Smooth muscle cell (in vitro differentiated cells): ENCODE data around the gene TEDC2. TPM values are rescaled to one million over a fixed set of nuclear protein-coding genes. Genes with fewer than 3 reads are reported as not detected.

Experiments used
- DNase-seq: peaks from one replicate; lab custom pipeline; 2025; ENCODE audit not compliant: unreplicated experiment; lab: John Stamatoyannopoulos, UW
- H2AFZ ChIP-seq: fragments of 200-600 bp; sonication (generic); 2 replicates; pipeline ENCODE4 v1.6.0; 2016; ENCODE audit warnings: antibody characterized with exemption, low read depth, mild to moderate bottlenecking
- H3F3A ChIP-seq: fragments of 200-600 bp; sonication (generic); 2 replicates; pipeline ENCODE4 v1.6.0; 2017; ENCODE audit warnings: antibody characterized with exemption, low read depth
- H3K27ac ChIP-seq: fragments of 200-600 bp; sonication (generic); 2 replicates; pipeline ENCODE4 v1.5.1; 2016; ENCODE audit warnings: low read depth, mild to moderate bottlenecking
- H3K27me3 ChIP-seq: fragments of 200-600 bp; sonication (generic); 2 replicates; pipeline ENCODE4 v1.6.1; 2016; ENCODE audit warnings: low read depth, mild to moderate bottlenecking
- H3K36me3 ChIP-seq: fragments of 200-600 bp; sonication (generic); 2 replicates; pipeline ENCODE4 v1.5.1; 2016; ENCODE audit warnings: low read depth
- H3K4me1 ChIP-seq: fragments of 200-600 bp; sonication (generic); 2 replicates; pipeline ENCODE4 v1.5.1; 2016; ENCODE audit warnings: low read depth
- H3K4me2 ChIP-seq: fragments of 200-600 bp; sonication (generic); 2 replicates; pipeline ENCODE4 v1.6.0; 2016; ENCODE audit warnings: mild to moderate bottlenecking
- H3K4me3 ChIP-seq: fragments of 200-600 bp; sonication (generic); 2 replicates; pipeline ENCODE4 v1.5.1; 2016; ENCODE audit warnings: mild to moderate bottlenecking
- H3K79me2 ChIP-seq: fragments of 200-600 bp; sonication (generic); 2 replicates; pipeline ENCODE4 v1.6.0; 2016; ENCODE audit warnings: low read depth, mild to moderate bottlenecking
- H3K9ac ChIP-seq: fragments of 200-600 bp; sonication (generic); 2 replicates; pipeline ENCODE4 v1.6.0; 2016; ENCODE audit warnings: low read depth
- H3K9me3 ChIP-seq: fragments of 200-600 bp; sonication (generic); replicated peaks from 2 replicates; pipeline ENCODE4 v1.5.1; 2016; ENCODE audit warnings: low read depth
- H4K20me1 ChIP-seq: fragments of 200-600 bp; sonication (generic); 2 replicates; pipeline ENCODE4 v1.6.0; 2016; ENCODE audit warnings: low read depth
- WGBS: methylation state at CpG from one replicate; pipeline ENCODE4 v1.1.7; 2016; ENCODE audit warnings: low lambda C conversion rate; 5-methylcytosine and 5-hydroxymethylcytosine counted together
- polyA plus RNA-seq: library from polyadenylated mRNA; unstranded; fragments of >200 nt; fragmentation: Nextera tagmentation; extraction: Ambion mirVana; gene quantifications from 2 replicates; pipeline ENCODE4 v1.2.1, GENCODE V29; 2016
- total RNA-seq: library from RNA; depleted of rRNA; stranded (reverse); fragments of >200 nt; gene quantifications from 2 replicates; pipeline ENCODE4 v1.2.3, GENCODE V29; 2014
- TF ChIP-seq, protein P1 (sequence below): fragments of 200-600 bp; sonication (generic); IDR thresholded peaks from 2 replicates; pipeline ENCODE4 v1.5.1; 2017; ENCODE audit warnings: borderline replicate concordance, mild to moderate bottlenecking, antibody characterized with exemption; ENCODE audit not compliant: insufficient read depth, poor library complexity, severe bottlenecking

The TEDC2 gene
- total and polyA plus RNA-seq, 2 experiments from 2014 or later: 8.0 to 13.3 TPM

DNA sequence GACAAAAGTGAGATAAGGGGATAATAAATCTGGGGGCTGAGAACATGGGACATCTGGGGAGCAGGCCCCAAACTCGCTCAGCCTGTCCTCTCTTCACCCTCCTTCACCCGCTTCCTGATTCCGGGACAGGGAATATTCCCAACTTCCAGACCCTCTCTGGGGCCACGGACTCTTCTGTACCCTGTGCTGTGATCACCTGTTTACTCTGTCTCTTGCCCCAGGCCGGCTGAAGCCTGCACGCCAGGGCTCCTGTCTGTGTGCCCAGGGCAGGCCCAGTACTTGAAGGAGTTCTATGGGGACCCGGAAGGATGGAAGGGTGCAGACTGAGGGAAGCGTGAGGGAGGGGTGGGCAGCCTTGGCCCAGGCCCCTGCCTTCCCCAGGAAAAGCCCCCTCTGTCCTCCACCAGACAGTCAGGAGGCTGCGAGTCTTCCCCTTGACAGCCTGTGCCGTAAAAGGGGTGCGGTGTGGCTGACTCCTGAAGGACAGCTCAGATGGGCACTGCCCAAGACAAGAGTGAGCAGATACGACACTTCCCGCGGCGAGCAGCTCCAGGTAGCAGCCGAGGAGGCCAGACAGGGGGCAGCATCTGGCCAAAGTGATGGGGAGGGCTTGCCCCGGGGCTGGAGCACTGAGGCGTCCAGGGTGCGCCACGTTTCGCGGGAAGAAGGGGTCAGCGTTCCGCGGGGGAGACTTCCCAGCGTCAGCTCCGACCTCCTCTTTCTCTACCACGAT lies 31.7 kb upstream of the TEDC2 start:
- Histone ChIP-seq H3K9me3 (no peaks in the 10 kb centered on the region), H3K4me2 (peak overlapping the region; percentile 83), H3K27me3 (no peaks in the 10 kb centered on the region), H3K27ac (no peak overlapping the region), H3K4me1 (peaks cover 18% of the 10 kb centered on the region), H4K20me1 (no peaks in the 10 kb centered on the region), H3K4me3 (peak overlapping the region; percentile 94), H3K9ac (no peak overlapping the region), H2AFZ (peak overlapping the region; percentile 87), H3F3A (no peaks in the 10 kb centered on the region), H3K79me2 (peaks cover 25% of the 10 kb centered on the region), H3K36me3 (no peaks in the 10 kb centered on the region)
- no peak for DNase-seq
- TF ChIP-seq, protein P1, sequence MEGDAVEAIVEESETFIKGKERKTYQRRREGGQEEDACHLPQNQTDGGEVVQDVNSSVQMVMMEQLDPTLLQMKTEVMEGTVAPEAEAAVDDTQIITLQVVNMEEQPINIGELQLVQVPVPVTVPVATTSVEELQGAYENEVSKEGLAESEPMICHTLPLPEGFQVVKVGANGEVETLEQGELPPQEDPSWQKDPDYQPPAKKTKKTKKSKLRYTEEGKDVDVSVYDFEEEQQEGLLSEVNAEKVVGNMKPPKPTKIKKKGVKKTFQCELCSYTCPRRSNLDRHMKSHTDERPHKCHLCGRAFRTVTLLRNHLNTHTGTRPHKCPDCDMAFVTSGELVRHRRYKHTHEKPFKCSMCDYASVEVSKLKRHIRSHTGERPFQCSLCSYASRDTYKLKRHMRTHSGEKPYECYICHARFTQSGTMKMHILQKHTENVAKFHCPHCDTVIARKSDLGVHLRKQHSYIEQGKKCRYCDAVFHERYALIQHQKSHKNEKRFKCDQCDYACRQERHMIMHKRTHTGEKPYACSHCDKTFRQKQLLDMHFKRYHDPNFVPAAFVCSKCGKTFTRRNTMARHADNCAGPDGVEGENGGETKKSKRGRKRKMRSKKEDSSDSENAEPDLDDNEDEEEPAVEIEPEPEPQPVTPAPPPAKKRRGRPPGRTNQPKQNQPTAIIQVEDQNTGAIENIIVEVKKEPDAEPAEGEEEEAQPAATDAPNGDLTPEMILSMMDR: no peak
- WGBS: 32% methylated on average over 25 of the region's 28 CpGs

DNA sequence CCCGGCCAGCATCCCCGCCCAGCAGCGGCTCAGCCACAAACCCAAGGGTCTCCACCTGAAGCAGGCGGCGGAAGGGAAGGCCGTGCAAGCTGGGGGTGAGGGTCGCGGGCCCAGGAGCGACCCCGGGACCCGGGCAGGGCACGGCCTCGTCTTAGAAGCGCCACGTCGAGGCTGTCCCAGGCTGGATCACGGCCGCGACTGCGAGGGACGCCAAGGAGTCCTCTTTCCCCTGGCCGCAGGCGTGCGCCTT lies 31.2 kb upstream of the TEDC2 start:
- WGBS: under 1% methylated on average over 23 of the region's 24 CpGs
- H3F3A ChIP-seq: no peaks in the 10 kb centered on the region
- DNase-seq: no peak
- no peak overlapping the region for H3K27ac ChIP-seq
- no peaks in the 10 kb centered on the region for H4K20me1 ChIP-seq
- no peaks in the 10 kb centered on the region for H3K9me3 ChIP-seq
- no peaks in the 10 kb centered on the region for H3K27me3 ChIP-seq
- peaks cover 18% of the 10 kb centered on the region for H3K4me1 ChIP-seq
- no peaks in the 10 kb centered on the region for H3K36me3 ChIP-seq
- H3K79me2 ChIP-seq: peaks cover 25% of the 10 kb centered on the region
- TF ChIP-seq, protein P1: no peak
- peak overlapping the region; percentile 83 for H3K4me2 ChIP-seq
- H2AFZ ChIP-seq: peak overlapping the region; percentile 87
- peak overlapping the region; percentile 94 for H3K4me3 ChIP-seq
- no peak overlapping the region for H3K9ac ChIP-seq

DNA sequence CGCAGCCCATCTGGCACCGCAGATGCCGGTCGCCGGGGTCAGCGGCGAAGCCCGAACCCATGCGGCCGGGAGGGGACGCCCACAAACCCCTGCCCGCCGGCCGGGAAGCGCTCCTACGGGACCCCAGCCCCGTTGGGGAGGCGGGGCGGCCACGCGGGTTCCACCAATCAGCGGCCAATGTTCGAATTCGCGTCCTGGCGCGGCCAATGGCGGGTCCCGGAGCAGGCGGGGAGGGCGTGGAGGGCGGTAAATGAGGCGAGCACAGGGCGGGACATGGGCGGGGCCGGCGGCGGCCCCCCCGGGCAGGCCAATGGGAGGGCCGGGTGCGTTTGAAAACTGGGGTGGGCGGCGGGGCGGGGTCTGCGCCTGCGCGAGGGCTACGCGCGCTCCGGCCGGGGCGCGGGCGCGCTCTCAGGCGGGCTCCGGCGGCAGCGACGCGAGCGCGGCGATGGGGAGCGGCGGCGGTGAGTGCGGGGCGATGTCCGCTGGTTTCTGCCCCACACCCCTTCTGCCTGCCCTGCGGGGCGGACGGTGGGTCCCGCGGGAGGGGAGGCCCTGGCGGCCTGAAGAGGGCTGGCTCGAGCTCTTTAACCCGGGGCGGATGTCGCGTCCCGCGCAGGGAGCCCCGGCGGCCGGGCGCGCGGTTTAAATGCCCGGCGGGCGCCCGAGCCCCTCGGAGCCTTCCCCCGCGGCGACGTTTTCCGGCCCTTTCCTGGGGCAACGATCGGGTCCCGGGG lies 30.7 kb upstream of the TEDC2 start, which contains the start of gene CCNF:
Gene CCNF, plus strand, starts transcription at position 414 of the 737 bp plus-strand sequence. Its CDS starts 35 bp downstream, at position 449.
- DNase-seq: peak; percentile 93
- Histone ChIP-seq H3F3A (no peaks in the 10 kb centered on the region), H3K79me2 (peaks cover 25% of the 10 kb centered on the region), H3K4me3 (peak within 1 kb of the TSS; percentile 94), H3K4me1 (peaks cover 18% of the 10 kb centered on the region), H3K4me2 (peak within 1 kb of the TSS; percentile 98), H3K9me3 (no peaks in the 10 kb centered on the region), H3K27me3 (no peaks in the 10 kb centered on the region), H3K27ac (no peak within 1 kb of the TSS), H3K36me3 (no peaks in the 10 kb centered on the region), H2AFZ (peak within 1 kb of the TSS; percentile 93), H4K20me1 (no peaks in the 10 kb centered on the region), H3K9ac (peak within 1 kb of the TSS; percentile 83)
- under 1% methylated on average over 45 of the region's 103 CpGs for WGBS
- TF ChIP-seq, protein P1: no peak
